GM21526 (cell line): ENCODE results near the gene ARHGEF11.

Source experiments
- ATAC-seq: cut with Tn5 transposase; IDR thresholded peaks from one replicate; pipeline ENCODE4 v1.9.1; 2021; ENCODE audit warnings: moderate library complexity; ENCODE audit not compliant: unreplicated experiment, low FRiP score

The ARHGEF11 gene

GRCh38 chr1:157001304-157001703 lies 44.2 kb downstream of the ARHGEF11 start:
- no peak for ATAC-seq

- no peak for ATAC-seq
Measured at GRCh38 chr1:157000686-157001085, 44.9 kb downstream of the ARHGEF11 start.

GRCh38 chr1:156999596-157000320 lies 45.8 kb downstream of the ARHGEF11 start:
- ATAC-seq: no peak

- no peak for ATAC-seq
Measured at GRCh38 chr1:156998840-156999500, 46.6 kb downstream of the ARHGEF11 start.

GRCh38 chr1:156998301-156998700 lies 47.2 kb downstream of the ARHGEF11 start:
- ATAC-seq: no peak

- no peak for ATAC-seq
Measured at GRCh38 chr1:156995412-156995811, 50.1 kb downstream of the ARHGEF11 start.

GRCh38 chr1:156994277-156994676 lies 51.3 kb downstream of the ARHGEF11 start:
- no peak for ATAC-seq

GRCh38 chr1:156993426-156994147 lies 52.0 kb downstream of the ARHGEF11 start:
- no peak for ATAC-seq

GRCh38 chr1:156992215-156992614 lies 53.3 kb downstream of the ARHGEF11 start:
- ATAC-seq: no peak

GRCh38 chr1:156987715-156988114 lies 57.8 kb downstream of the ARHGEF11 start:
- ATAC-seq: no peak

- no peak for ATAC-seq
Measured at GRCh38 chr1:156980551-156980950, 65.0 kb downstream of the ARHGEF11 start.

GRCh38 chr1:156975084-156975483 lies 70.5 kb downstream of the ARHGEF11 start:
- no peak for ATAC-seq

GRCh38 chr1:156973417-156973816 lies 72.1 kb downstream of the ARHGEF11 start:
- no peak for ATAC-seq

- no peak for ATAC-seq
Measured at GRCh38 chr1:156970017-156970416, 75.5 kb downstream of the ARHGEF11 start.

- no peak for ATAC-seq
Measured at GRCh38 chr1:156969496-156969895, 76.0 kb downstream of the ARHGEF11 start.

GRCh38 chr1:156964441-156964840 lies 81.1 kb downstream of the ARHGEF11 start:
- ATAC-seq: no peak

GRCh38 chr1:156963621-156964020 lies 81.9 kb downstream of the ARHGEF11 start:
- no peak for ATAC-seq

GRCh38 chr1:156961709-156962108 lies 83.8 kb downstream of the ARHGEF11 start:
- no peak for ATAC-seq

GRCh38 chr1:156959925-156960324 lies 85.6 kb downstream of the ARHGEF11 start:
- no peak for ATAC-seq

- ATAC-seq: no peak
Measured at GRCh38 chr1:156959414-156959813, 86.1 kb downstream of the ARHGEF11 start.

- ATAC-seq: no peak
Measured at GRCh38 chr1:156958247-156958714, 87.3 kb downstream of the ARHGEF11 start.
